ENCODE results near the gene WNK2.
"Not testable (repeated sequence)": the region's sequence is repeated elsewhere in the genome, so short reads cannot be mapped to it uniquely, and the experiment has no call there.

WNK2 gene

GRCh38 chr9:93315118-93315517 lies 131.2 kb downstream of the WNK2 start:
- DNase-seq: no peak

- no peak for DNase-seq
Observed at GRCh38 chr9:93315960-93316359, 132.0 kb downstream of the WNK2 start.

- no peak for DNase-seq
Observed at GRCh38 chr9:93316726-93317494, 133.0 kb downstream of the WNK2 start.

- no peak for DNase-seq
Observed at GRCh38 chr9:93317495-93318094, 133.7 kb downstream of the WNK2 start.

DNA sequence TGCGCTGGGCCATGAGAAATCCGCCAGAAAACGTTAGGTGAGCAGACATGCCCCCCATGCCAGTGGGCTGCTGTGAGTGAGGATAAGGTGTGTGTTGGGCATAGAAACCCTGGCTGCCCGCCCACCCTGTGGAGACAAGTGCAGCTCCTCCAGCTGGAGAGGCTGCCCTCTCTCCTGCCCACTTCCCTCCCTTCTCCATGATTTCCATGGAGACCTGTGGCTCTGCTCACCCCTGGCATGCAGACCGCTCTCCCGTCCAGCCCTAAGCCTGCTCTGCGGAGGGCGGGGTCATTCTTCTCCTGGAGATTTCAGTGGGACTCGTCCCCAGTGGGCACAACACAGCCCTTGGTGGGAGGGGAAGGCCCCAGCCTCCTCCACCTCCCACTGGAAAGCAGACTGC lies 134.5 kb downstream of the WNK2 start:
- DNase-seq: no peak

DNA sequence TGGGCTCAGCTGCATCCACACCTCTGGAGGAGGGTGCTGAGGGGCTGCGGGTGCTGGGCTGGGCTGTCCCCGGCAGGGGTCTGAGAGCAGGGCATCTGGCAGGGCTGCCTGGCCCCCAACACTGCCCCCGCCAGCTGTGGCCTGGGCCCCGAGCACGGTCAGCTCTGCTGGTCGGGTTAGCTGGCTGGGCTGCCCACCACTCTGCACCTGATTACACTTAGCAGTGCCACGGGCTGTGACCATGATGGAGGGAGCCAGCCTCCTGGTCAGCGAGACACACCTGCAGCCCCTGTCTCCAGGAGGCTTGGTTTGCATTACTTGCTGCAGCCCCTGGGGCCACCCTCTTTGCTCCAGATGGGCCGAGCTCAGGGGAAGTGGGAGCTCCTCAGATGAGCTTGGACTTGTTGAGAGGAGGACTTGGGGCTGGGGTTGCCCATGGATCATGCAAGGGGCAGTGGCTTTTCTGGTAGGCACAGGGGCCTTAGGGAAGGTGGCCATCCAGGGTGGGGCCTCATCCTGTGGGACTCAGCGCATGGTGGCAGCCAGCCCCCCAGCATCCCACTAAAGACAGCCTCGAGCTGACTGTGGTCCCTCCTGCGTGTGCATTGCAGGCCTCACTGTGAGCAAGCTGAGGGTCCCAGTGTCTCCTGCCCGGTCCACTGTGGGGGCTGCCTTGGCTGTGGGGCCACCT lies 135.5 kb downstream of the WNK2 start:
- DNase-seq: no peak

DNA sequence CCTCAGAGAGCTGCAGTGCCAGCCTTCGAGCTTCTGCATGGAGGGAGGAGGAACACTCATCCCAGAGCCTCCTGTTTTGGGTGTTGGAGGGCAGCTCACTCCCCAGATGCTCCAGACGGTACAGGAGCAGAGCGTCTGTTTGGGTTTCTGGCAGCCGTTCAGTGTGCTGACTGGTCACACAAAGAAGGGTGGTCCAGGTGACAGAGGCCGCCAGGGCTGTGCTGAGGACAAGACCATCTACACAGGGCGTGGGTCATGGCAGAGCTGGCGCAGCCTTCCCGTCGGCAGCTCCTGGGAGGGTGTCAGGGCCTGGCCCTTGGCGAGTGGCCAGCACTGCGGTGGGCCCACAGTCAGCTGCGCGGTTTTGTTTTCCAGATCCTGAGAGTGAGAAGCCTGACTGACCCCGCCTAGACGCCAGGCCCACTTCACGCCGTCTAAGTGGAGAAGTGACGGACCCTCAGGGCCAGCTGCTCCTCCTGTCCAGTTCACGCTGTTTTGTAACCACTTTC lies 136.1 kb downstream of the WNK2 start:
- DNase-seq: no peak

GRCh38 chr9:93320591-93321219 lies 136.8 kb downstream of the WNK2 start:
- no peak for DNase-seq

DNA sequence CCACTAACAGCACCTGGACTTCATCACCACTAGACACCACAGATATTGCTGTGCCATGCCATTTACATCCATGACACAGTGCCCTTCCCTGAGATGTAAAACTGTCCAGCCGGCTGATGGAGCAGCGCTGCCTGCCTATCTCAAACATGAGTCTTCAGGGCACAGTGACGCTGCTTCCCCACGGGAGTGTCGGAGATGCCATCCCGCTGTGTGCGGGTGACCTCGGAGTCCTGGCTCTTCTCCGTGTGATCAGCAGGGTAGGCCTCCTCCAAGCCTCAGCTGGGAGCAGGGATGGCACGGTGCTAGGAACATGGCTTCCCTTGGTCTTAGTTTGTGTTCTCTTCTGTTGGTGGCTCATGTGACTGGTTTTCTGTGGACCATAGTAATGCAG lies 137.3 kb downstream of the WNK2 start:
- no peak for DNase-seq

- not testable (repeated sequence) for DNase-seq
Observed at GRCh38 chr9:93323446-93323954, 139.6 kb downstream of the WNK2 start.

DNA sequence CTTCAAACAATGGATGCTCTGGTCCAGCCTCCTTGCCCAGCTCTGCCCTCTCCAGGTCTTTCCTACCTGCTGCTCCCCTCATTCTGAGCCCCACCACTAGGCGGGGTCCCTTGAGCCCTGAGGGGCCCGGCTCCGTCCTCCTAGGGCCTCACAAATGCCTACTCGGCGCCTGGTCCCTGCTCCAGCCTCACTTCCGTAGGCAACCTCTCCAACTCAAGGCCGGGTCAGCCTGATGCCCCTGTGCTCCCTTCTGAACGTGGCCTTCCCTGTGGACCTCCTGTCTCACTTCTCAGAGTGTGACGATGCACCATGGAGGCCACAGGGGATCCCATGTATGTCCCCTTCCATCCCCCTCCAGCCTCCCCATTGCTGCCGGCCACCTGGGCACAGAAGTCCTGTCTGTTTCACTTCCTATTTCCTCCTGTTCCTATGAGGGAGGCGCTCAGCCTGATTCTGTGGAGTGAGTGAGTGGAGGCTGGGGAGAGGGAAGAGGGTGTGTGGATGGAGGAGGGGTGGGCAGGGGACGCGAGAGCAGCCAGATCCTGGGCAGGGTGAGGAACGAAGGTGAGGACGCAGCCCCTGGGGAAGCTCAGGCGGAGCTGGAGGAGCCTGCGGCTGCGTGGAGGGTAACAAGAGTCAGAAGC lies 140.4 kb downstream of the WNK2 start:
- DNase-seq: no peak

DNA sequence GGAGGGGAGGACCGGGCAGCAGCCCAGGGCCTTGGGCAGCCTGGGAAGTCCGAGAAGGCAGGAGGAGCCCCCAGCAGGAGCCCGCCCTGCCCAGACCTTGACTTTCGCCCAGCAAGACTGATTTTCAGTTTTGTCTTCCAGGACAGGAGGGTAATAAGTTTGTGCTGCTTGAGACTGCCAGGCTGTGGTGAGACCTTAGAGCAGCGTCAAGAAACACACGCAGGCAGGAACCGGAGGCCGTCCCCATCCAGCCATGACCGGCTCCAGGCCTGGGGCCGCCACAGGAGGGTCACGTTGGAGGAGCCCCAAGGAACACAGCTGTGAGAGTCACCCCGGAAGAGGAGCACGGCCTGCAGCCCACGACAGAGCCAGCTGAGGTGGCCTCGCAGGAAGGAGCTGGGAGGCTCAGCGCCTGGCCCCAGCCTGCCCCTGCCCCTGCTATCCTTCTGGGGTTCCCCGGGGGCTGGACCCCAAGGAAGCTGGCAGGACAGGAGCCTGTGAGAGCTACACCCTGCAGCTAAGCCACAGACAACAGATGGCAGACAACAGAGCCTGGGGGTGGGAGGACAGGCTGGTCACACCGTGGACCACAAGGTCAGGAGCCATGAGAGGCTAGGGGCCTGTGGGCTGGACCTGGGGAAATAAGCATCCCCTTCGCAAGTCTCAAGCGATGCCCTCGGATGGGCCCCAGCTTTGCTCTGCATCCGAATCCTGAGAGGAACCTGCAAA lies 141.5 kb downstream of the WNK2 start:
- DNase-seq: no peak

- DNase-seq: no peak
Observed at GRCh38 chr9:93326056-93326455, 142.1 kb downstream of the WNK2 start.

GRCh38 chr9:93326654-93327053 lies 142.7 kb downstream of the WNK2 start:
- no peak for DNase-seq

- no peak for DNase-seq
Observed at GRCh38 chr9:93329629-93330280, 145.8 kb downstream of the WNK2 start.

DNA sequence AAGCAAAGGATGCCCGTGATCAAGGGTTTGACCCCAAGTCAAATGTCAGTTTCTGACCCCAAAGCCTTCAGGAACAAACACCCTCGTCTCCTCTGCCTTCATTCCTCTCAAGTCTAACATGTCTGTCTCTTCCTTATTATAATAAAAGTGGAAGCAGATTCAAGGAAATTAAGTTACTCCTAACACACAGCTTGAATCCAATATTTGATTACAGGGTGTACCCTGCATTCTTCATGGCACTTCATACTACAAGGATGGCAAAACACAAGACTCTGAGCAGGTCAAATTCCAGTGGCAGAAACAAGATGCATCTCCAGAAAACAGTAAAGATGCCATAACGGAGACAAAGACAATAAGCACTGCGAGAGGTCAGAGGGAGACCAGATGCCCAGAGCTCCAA lies 148.4 kb downstream of the WNK2 start:
- no peak for DNase-seq

DNA sequence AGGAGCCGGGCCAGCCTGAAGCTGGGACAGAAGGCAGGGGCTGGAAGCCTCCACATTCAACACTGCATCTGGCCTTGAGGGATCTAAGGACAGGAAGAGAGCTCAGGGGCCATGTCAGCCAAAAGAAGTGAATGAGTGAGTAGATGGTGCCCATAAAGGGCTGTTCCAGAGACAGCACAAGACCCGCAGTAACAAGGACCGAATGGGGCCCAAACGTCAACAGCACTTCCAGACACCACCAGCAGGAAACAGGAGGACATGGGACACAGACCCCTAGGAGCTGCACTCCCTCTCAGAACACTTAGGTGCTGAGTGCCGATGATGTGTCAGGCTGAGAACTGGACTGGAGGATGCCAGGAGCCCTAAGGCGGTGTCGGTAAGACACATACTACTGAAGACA lies 152.8 kb downstream of the WNK2 start:
- DNase-seq: no peak

DNA sequence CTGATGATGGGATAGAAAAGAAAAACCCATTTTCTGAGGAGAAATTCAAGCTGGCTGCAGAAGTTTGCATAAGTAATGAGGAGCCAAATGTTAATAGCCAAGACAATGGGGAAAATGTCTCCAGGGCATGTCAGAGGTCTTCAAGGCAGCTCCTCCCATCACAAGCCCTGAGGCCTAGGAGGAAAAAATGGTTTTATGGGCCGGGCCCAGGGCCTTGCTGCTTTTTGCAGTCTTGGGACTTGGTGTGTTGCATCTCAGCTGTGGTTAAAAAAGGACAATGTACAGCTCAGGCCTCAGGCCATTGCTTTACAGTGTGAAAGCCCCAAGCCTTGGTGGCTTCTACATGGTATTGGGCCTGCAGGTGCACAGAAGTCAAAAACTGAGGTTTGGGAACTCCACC lies 154.3 kb downstream of the WNK2 start:
- not testable (repeated sequence) for DNase-seq

GRCh38 chr9:93340091-93340490 lies 156.2 kb downstream of the WNK2 start:
- DNase-seq: no peak

DNA sequence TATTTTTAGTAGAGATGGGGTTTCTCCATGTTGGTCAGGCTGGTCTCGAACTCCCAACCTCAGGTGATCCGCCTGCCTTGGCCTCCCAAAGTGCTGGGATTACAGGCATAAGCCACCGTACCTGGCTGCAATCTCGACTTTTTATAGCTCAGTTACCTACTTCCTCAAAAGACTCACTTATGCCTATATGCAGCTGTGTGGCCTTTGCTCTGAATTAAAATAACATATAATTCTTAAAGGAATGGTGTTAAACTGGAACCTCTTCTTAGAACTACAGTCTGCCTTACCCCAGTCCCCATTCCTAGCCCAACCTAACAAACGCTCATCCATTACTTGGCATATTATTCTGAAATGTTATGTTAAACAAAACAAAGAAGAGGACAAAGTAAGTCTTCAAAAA lies 157.9 kb downstream of the WNK2 start:
- DNase-seq: not testable (repeated sequence)

DNA sequence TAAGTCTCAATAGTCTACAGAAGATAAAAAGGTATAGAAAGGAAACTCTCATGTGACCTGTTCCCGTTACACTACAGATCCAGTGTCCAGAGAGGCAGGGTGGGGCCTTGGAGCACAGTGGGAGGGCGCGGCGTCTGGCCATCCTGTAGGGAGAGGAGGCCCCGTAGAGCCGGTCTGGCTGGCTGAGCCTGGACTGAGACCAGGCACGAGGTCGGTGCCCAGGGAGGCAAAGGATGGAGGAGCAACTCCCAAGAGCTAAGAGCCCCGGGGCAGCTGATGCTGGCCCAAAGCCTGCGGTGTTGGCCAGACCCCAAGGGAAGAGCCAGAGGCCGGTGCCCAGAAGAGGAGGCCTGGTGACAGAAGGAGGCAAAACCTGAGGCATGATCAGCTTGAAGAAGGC lies 158.5 kb downstream of the WNK2 start:
- not testable (repeated sequence) for DNase-seq

DNA sequence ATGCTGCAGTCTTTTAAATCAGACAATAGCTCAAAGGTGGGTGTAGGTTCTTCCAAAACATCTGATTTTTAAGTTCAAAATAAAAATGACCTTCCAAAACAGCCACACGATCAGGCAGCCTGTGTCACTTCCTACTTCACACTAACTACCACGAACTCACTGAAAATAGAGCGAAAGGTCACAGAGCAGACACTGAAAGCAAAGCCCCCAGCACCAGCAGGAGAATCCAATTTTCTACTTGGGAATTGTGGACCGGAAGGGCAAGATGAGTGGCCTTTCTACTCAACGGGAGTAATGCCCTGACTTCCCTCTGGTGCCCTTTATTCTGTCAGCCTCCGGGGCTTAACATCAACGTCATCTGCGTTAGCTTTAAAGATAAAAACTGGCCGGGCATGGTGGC lies 159.7 kb downstream of the WNK2 start:
- DNase-seq: no peak

Data from NCI-H1417 treated with DMSO at 0.1 percent for 48 hours (cell line).